Calu3 (cell line): ENCODE results near the gene GLCE. TPM values are rescaled to one million over a fixed set of nuclear protein-coding genes. Genes with fewer than 3 reads are reported as not detected.
A peak's percentile ranks its signal among the peaks of the same experiment; 100 is the strongest.

Experiments
- BruUV-seq: library from RNA; stranded (reverse); fragments of 400-500 nt; replicated peaks from 2 replicates; lab custom pipeline; 2021; lab: Mats Ljungman, UMichigan
- CTCF ChIA-PET: fragments of 300-600 bp; sonication (Branson Sonifier 250); formaldehyde crosslinking; loops from one replicate; lab custom pipeline; 2022; ENCODE audit warnings: antibody characterized with exemption; lab: Charles Lee
- DNase-seq: peaks from one replicate; pipeline ENCODE4 v3.0.0; 2022
- H3K27ac Mint-ChIP-seq: one replicate; pipeline ENCODE4 v1.8.0; 2022; ENCODE audit warnings: mixed read lengths; ENCODE audit not compliant: unreplicated experiment
- H3K27me3 Mint-ChIP-seq: one replicate; pipeline ENCODE4 v1.8.0; 2022; ENCODE audit warnings: mixed read lengths; ENCODE audit not compliant: unreplicated experiment
- H3K36me3 Mint-ChIP-seq: one replicate; pipeline ENCODE4 v1.8.0; 2022; ENCODE audit warnings: mild to moderate bottlenecking, moderate library complexity, mixed read lengths; ENCODE audit not compliant: insufficient read depth, unreplicated experiment
- H3K4me1 Mint-ChIP-seq: one replicate; pipeline ENCODE4 v1.8.0; 2022; ENCODE audit warnings: mild to moderate bottlenecking, low read depth, mixed read lengths; ENCODE audit not compliant: unreplicated experiment
- H3K4me3 Mint-ChIP-seq: one replicate; pipeline ENCODE4 v1.8.0; 2022; ENCODE audit warnings: mild to moderate bottlenecking, low read depth, moderate library complexity, mixed read lengths; ENCODE audit not compliant: unreplicated experiment
- H3K9me3 Mint-ChIP-seq: one replicate; pipeline ENCODE4 v1.8.0; 2022; ENCODE audit warnings: low read depth, mixed read lengths; ENCODE audit not compliant: unreplicated experiment
- intact Hi-C: fragments of 100-400 bp; cut with micrococcal nuclease; formaldehyde crosslinking; loops from one replicate; pipeline ENCODE4 v1.10.0; 2022; ENCODE audit not compliant: unreplicated experiment
- total RNA-seq: library from RNA; stranded (reverse); gene quantifications from 2 replicates; pipeline ENCODE4 v1.2.3, GENCODE V29; 2022
- TF ChIP-seq, protein P1 (sequence below): fragments of 200-600 bp; IDR thresholded peaks from one replicate; pipeline ENCODE4 v1.8.0; 2022; ENCODE audit warnings: antibody characterized with exemption; ENCODE audit not compliant: unreplicated experiment

GLCE gene
- total RNA-seq, 1 experiment from 2014 or later = 22.4 TPM

DNA sequence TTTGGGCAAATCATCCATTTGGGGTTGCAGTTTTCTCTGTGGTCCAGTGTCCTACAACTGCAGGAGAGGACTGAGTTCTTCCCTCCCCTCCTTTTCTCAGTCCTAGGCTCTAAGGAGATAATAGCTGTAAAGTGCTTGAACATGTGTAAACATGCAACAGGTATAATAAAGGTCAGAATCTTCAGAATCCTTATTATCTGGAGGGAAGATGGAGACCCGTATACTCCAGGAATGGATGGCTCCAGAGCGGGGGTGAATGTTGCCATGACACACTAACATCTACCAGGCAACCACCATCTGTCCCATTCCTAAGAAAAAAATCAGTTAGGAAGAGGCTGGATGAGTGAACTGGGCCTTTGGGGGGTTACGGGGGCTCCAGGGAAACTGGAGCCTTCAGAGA lies 39.7 kb upstream of the GLCE start:
- intact Hi-C loops = no loop called here
- TF ChIP-seq, protein P1, sequence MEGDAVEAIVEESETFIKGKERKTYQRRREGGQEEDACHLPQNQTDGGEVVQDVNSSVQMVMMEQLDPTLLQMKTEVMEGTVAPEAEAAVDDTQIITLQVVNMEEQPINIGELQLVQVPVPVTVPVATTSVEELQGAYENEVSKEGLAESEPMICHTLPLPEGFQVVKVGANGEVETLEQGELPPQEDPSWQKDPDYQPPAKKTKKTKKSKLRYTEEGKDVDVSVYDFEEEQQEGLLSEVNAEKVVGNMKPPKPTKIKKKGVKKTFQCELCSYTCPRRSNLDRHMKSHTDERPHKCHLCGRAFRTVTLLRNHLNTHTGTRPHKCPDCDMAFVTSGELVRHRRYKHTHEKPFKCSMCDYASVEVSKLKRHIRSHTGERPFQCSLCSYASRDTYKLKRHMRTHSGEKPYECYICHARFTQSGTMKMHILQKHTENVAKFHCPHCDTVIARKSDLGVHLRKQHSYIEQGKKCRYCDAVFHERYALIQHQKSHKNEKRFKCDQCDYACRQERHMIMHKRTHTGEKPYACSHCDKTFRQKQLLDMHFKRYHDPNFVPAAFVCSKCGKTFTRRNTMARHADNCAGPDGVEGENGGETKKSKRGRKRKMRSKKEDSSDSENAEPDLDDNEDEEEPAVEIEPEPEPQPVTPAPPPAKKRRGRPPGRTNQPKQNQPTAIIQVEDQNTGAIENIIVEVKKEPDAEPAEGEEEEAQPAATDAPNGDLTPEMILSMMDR = no peak
- no peaks in the 10 kb centered on the region for H3K9me3 Mint-ChIP-seq
- H3K27me3 Mint-ChIP-seq = peaks cover 66% of the 10 kb centered on the region
- CTCF ChIA-PET = no interaction called here
- no peak overlapping the region for H3K27ac Mint-ChIP-seq
- no TSS peak for BruUV-seq
- peaks cover 3% of the 10 kb centered on the region for H3K4me1 Mint-ChIP-seq
- no peak for DNase-seq
- no peaks in the 10 kb centered on the region for H3K36me3 Mint-ChIP-seq
- no peak overlapping the region for H3K4me3 Mint-ChIP-seq

DNA sequence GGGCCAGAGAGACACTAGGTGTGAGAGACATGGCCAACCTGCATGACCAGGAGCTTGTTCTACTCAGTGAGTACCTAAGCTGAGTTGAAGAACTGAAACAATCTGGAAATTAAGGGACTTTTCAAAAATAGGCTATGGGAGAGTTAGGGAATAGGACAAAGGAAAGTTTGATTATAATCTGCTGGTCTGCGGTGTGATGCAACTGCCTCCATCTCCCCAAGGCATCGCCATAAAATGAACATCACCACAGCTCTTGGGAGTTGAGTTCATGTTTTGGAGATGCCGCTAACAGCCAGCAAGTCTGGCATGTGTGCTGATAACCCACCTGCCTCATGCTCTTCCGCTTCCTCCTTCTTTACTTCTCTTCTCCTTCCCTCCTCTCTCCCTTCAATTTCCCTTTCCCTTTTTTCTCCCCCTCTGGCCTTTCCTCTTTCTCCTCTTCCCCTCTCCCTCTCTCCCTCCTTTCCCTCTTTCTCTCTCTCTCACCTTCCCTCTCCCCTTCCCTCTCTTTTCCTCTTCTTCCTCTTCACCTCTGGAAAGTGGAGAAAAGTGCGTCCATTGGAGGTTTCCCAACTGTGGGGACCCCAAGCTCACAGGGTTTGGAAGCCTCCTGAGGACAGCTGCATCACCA lies 39.1 kb upstream of the GLCE start:
- peaks cover 9% of the 10 kb centered on the region for H3K4me1 Mint-ChIP-seq
- no peaks in the 10 kb centered on the region for H3K9me3 Mint-ChIP-seq
- no peak for DNase-seq
- no peak overlapping the region for H3K27ac Mint-ChIP-seq
- CTCF ChIA-PET = interaction anchor here (0.6 kb wide), 1 partner anchor 1816 kb away, joined by 3 read pairs; no protein-coding TSS in a partner anchor
- H3K27me3 Mint-ChIP-seq = peaks cover 61% of the 10 kb centered on the region
- no TSS peak for BruUV-seq
- intact Hi-C loops = no loop called here
- H3K36me3 Mint-ChIP-seq = no peaks in the 10 kb centered on the region
- TF ChIP-seq, protein P1 = no peak
- no peak overlapping the region for H3K4me3 Mint-ChIP-seq

DNA sequence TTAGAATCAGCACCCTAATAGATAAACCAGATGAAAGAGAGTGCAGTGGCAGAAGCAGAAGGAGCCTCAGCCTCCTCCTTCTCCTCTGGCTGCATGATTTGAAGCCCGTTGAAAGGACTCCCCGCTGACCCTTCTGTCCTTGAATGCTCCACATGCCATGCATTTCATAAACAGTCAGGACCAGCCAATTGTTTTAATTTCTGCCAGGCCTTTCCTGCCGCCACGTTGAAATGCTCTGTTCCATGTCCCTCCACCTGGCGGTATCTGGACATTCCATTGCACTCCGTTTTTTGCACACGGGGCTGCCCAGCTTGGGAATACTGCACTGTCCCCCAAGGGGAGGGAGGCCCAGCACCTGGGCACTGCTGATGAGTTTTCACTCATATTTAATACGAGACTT lies 35.2 kb upstream of the GLCE start:
- TF ChIP-seq, protein P1 = no peak
- DNase-seq = no peak
- peaks cover 21% of the 10 kb centered on the region for H3K27me3 Mint-ChIP-seq
- BruUV-seq = no TSS peak
- H3K4me3 Mint-ChIP-seq = no peak overlapping the region
- no peak overlapping the region for H3K27ac Mint-ChIP-seq
- intact Hi-C loops = no loop called here
- peaks cover 23% of the 10 kb centered on the region for H3K4me1 Mint-ChIP-seq
- H3K36me3 Mint-ChIP-seq = peaks cover 4% of the 10 kb centered on the region
- H3K9me3 Mint-ChIP-seq = no peaks in the 10 kb centered on the region
- CTCF ChIA-PET = no interaction called here

DNA sequence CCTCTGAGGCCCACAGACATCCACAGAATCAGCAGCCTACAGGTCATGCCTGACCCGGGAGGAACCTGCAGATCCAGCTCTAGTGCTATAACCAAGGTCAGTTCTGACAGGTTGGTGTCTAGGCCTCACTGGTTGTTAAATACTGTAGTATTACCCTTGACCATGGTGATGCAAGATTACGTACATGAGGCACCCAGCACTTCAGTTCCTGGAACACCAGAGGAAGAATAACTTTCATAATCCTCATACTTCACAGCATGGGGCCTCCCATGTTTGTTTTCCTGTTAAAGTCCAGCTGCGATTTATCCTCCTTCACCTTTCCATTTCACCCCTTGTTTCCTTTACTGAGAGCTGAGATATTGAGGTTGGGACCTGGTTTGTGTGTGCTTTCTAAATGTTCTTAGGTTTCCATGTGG lies 34.4 kb upstream of the GLCE start:
- no peak for DNase-seq
- H3K36me3 Mint-ChIP-seq = peaks cover 4% of the 10 kb centered on the region
- no peaks in the 10 kb centered on the region for H3K9me3 Mint-ChIP-seq
- CTCF ChIA-PET = no interaction called here
- peaks cover 13% of the 10 kb centered on the region for H3K27me3 Mint-ChIP-seq
- TF ChIP-seq, protein P1 = no peak
- peak overlapping the region; percentile 6 for H3K27ac Mint-ChIP-seq
- no TSS peak for BruUV-seq
- no peak overlapping the region for H3K4me3 Mint-ChIP-seq
- H3K4me1 Mint-ChIP-seq = peaks cover 23% of the 10 kb centered on the region
- intact Hi-C loops = no loop called here
